H1 (cell line): ENCODE results near the gene CEP128. TPM values are rescaled to one million over a fixed set of nuclear protein-coding genes. Genes with fewer than 3 reads are reported as not detected.

Source experiments
- CEBPB ChIP-seq: IDR thresholded peaks from 2 replicates; pipeline ENCODE4 v1.6.1; 2012; ENCODE audit warnings: low read depth, low read length
- EP300 ChIP-seq, 2 experiments: IDR thresholded peaks; 1 replicate in 1 of 2; 2 replicates in 1 of 2; pipeline ENCODE4 v1.6.1; 2011 to 2012; ENCODE audit warnings: low read depth in 2 of 2, low read length in 2 of 2, mild to moderate bottlenecking in 2 of 2, borderline replicate concordance in 1 of 2, inconsistent platforms in 1 of 2, moderate library complexity in 1 of 2
- GABPA ChIP-seq: IDR thresholded peaks from 2 replicates; pipeline ENCODE4 v1.6.1; 2011; ENCODE audit warnings: mild to moderate bottlenecking, low read length, moderate library complexity, borderline replicate concordance; ENCODE audit not compliant: insufficient read depth
- JUN ChIP-seq: IDR thresholded peaks from 2 replicates; pipeline ENCODE4 v1.6.1; 2011; ENCODE audit warnings: low read depth, mild to moderate bottlenecking, improper control_type of control experiment, low read length
- JUND ChIP-seq: IDR thresholded peaks from 2 replicates; pipeline ENCODE4 v1.6.1; 2011; ENCODE audit warnings: mild to moderate bottlenecking, improper control_type of control experiment, low read length
- MAFK ChIP-seq: IDR thresholded peaks from 2 replicates; pipeline ENCODE4 v1.6.1; 2012; ENCODE audit warnings: low read depth, mild to moderate bottlenecking, improper control_type of control experiment, low read length
- NANOG ChIP-seq: IDR thresholded peaks from 2 replicates; pipeline ENCODE4 v1.6.1; 2011; ENCODE audit warnings: low read length, low read depth, mild to moderate bottlenecking, inconsistent platforms; ENCODE audit not compliant: insufficient read depth, poor library complexity, severe bottlenecking
- POU5F1 ChIP-seq: IDR thresholded peaks from 2 replicates; pipeline ENCODE4 v1.6.1; 2011; ENCODE audit warnings: low read depth, mild to moderate bottlenecking, low read length, moderate library complexity
- SP1 ChIP-seq: IDR thresholded peaks from 2 replicates; pipeline ENCODE4 v1.6.1; 2011; ENCODE audit warnings: low read depth, low read length
- polyA plus RNA-seq, 7 experiments: library from polyadenylated mRNA; depleted of rRNA in 3 of 7; stranded (reverse) in 5 of 7; unstranded in 2 of 7; fragments of >200 nt in 5 of 7; fragments of 200-250 nt in 2 of 7; gene quantifications; 1 replicate in 5 of 7; 2 replicates in 1 of 7; 4 replicates in 1 of 7; pipeline versions ENCODE4 v1.2.1 to v1.2.3, GENCODE V29; 2011 to 2013; ENCODE audit warnings: missing spikeins in 2 of 7, mixed read lengths in 2 of 7
- total RNA-seq: library from RNA; stranded (reverse); fragmentation: NEBNext Ultra II Directional; extraction: Animal tissue kit (Norgen Biotek cat#: 25700); gene quantifications from 2 replicates; pipeline ENCODE4 v1.2.1, GENCODE V29; 2021
- TF ChIP-seq, protein P1 (sequence below): fragments of 300-600 bp; sonication (generic); IDR thresholded peaks from 2 replicates; pipeline ENCODE4 v1.7.1; 2012; ENCODE audit warnings: low read length, moderate library complexity, mild to moderate bottlenecking, inconsistent platforms; ENCODE audit not compliant: insufficient replicate concordance

Gene CEP128
- total and polyA plus RNA-seq, 2 of the 8 experiments (the other 6 are each of a cell fraction or from before 2014, with no cell fraction given): 1.9 to 17.0 TPM

DNA sequence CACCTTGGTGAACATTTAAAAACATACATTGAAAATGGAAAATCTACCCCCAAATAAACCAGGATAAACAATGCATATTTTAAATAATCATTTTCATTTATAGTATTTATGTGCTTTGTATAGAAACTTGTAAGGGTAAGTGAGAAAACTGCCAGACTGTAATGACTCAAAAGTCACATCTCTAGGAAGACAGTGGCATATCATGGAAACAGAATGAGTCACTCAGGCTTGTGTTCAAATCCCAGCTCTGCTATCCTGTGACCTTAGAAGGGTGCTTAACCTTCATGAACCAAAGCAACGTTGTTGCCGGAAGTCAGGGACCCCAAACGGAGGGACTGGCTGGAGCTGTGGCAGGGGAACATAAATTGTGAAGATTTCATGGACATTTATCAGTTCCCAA, 142.7 kb downstream of the CEP128 start (continued):
- TF ChIP-seq, protein P1, sequence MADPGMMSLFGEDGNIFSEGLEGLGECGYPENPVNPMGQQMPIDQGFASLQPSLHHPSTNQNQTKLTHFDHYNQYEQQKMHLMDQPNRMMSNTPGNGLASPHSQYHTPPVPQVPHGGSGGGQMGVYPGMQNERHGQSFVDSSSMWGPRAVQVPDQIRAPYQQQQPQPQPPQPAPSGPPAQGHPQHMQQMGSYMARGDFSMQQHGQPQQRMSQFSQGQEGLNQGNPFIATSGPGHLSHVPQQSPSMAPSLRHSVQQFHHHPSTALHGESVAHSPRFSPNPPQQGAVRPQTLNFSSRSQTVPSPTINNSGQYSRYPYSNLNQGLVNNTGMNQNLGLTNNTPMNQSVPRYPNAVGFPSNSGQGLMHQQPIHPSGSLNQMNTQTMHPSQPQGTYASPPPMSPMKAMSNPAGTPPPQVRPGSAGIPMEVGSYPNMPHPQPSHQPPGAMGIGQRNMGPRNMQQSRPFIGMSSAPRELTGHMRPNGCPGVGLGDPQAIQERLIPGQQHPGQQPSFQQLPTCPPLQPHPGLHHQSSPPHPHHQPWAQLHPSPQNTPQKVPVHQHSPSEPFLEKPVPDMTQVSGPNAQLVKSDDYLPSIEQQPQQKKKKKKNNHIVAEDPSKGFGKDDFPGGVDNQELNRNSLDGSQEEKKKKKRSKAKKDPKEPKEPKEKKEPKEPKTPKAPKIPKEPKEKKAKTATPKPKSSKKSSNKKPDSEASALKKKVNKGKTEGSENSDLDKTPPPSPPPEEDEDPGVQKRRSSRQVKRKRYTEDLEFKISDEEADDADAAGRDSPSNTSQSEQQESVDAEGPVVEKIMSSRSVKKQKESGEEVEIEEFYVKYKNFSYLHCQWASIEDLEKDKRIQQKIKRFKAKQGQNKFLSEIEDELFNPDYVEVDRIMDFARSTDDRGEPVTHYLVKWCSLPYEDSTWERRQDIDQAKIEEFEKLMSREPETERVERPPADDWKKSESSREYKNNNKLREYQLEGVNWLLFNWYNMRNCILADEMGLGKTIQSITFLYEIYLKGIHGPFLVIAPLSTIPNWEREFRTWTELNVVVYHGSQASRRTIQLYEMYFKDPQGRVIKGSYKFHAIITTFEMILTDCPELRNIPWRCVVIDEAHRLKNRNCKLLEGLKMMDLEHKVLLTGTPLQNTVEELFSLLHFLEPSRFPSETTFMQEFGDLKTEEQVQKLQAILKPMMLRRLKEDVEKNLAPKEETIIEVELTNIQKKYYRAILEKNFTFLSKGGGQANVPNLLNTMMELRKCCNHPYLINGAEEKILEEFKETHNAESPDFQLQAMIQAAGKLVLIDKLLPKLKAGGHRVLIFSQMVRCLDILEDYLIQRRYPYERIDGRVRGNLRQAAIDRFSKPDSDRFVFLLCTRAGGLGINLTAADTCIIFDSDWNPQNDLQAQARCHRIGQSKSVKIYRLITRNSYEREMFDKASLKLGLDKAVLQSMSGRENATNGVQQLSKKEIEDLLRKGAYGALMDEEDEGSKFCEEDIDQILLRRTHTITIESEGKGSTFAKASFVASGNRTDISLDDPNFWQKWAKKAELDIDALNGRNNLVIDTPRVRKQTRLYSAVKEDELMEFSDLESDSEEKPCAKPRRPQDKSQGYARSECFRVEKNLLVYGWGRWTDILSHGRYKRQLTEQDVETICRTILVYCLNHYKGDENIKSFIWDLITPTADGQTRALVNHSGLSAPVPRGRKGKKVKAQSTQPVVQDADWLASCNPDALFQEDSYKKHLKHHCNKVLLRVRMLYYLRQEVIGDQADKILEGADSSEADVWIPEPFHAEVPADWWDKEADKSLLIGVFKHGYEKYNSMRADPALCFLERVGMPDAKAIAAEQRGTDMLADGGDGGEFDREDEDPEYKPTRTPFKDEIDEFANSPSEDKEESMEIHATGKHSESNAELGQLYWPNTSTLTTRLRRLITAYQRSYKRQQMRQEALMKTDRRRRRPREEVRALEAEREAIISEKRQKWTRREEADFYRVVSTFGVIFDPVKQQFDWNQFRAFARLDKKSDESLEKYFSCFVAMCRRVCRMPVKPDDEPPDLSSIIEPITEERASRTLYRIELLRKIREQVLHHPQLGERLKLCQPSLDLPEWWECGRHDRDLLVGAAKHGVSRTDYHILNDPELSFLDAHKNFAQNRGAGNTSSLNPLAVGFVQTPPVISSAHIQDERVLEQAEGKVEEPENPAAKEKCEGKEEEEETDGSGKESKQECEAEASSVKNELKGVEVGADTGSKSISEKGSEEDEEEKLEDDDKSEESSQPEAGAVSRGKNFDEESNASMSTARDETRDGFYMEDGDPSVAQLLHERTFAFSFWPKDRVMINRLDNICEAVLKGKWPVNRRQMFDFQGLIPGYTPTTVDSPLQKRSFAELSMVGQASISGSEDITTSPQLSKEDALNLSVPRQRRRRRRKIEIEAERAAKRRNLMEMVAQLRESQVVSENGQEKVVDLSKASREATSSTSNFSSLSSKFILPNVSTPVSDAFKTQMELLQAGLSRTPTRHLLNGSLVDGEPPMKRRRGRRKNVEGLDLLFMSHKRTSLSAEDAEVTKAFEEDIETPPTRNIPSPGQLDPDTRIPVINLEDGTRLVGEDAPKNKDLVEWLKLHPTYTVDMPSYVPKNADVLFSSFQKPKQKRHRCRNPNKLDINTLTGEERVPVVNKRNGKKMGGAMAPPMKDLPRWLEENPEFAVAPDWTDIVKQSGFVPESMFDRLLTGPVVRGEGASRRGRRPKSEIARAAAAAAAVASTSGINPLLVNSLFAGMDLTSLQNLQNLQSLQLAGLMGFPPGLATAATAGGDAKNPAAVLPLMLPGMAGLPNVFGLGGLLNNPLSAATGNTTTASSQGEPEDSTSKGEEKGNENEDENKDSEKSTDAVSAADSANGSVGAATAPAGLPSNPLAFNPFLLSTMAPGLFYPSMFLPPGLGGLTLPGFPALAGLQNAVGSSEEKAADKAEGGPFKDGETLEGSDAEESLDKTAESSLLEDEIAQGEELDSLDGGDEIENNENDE: no peak
- no peak for TF ChIP-seq JUND
- TF ChIP-seq CEBPB: no peak
- TF ChIP-seq EP300 (IDR thresholded peaks at IDR 0.05; ENCODE audit: borderline replicate concordance in 1 of 2, low read depth in 2 of 2, low read length in 2 of 2): no peak
- no peak for TF ChIP-seq JUN
- no peak for TF ChIP-seq NANOG
- TF ChIP-seq POU5F1: no peak
- no peak for TF ChIP-seq SP1
- no peak for TF ChIP-seq MAFK
- TF ChIP-seq GABPA: no peak
- TF ChIP-seq, all 59 proteins: peak for 0
